ENCODE data around the gene ZNF556. TPM values are rescaled to one million over a fixed set of nuclear protein-coding genes. Genes with fewer than 3 reads are reported as not detected.

ZNF556 gene
- total RNA-seq, 1 experiment from 2014 or later, result not detected

- CTCF ChIA-PET, result no interaction called here
- intact Hi-C loops (cut with micrococcal nuclease), result no loop called here
- no peak overlapping the region for H3K4me3 ChIP-seq (replicated peaks in 1 of 2; ENCODE audit: low read depth in 1 of 2, low read length in 2 of 2)
- no peak overlapping the region for H3K9ac ChIP-seq (ENCODE audit: low read length)
- H4K20me1 ChIP-seq (ENCODE audit: insufficient read depth), result no peaks in the 10 kb centered on the region
- no peak for TF ChIP-seq REST (IDR thresholded peaks at IDR 0.05; ENCODE audit: low read depth)
- no peak for TF ChIP-seq JUND (IDR thresholded peaks at IDR 0.05)
- no peak for TF ChIP-seq SP1 (IDR thresholded peaks at IDR 0.05; ENCODE audit: low read depth)
- TF ChIP-seq POLR2AphosphoS5 (IDR thresholded peaks at IDR 0.05; ENCODE audit: low read depth, low read length), result no peak
- TF ChIP-seq ATF3 (IDR thresholded peaks at IDR 0.05), result no peak
- no peak for TF ChIP-seq EZH2phosphoT487 (IDR thresholded peaks at IDR 0.05; ENCODE audit: borderline replicate concordance)
- no peak for TF ChIP-seq SIN3A (IDR thresholded peaks at IDR 0.05; ENCODE audit: low read depth)
- TF ChIP-seq ELF1 (IDR thresholded peaks at IDR 0.05; ENCODE audit: borderline replicate concordance, low read depth), result no peak
- no peak for TF ChIP-seq YY1 (IDR thresholded peaks at IDR 0.05; ENCODE audit: extremely low read depth, insufficient replicate concordance, low read depth, low read length)
- no peak for TF ChIP-seq POLR2A (IDR thresholded peaks at IDR 0.05; ENCODE audit: borderline replicate concordance, extremely low read depth, insufficient read depth, insufficient read length)
- TF ChIP-seq, protein P1, sequence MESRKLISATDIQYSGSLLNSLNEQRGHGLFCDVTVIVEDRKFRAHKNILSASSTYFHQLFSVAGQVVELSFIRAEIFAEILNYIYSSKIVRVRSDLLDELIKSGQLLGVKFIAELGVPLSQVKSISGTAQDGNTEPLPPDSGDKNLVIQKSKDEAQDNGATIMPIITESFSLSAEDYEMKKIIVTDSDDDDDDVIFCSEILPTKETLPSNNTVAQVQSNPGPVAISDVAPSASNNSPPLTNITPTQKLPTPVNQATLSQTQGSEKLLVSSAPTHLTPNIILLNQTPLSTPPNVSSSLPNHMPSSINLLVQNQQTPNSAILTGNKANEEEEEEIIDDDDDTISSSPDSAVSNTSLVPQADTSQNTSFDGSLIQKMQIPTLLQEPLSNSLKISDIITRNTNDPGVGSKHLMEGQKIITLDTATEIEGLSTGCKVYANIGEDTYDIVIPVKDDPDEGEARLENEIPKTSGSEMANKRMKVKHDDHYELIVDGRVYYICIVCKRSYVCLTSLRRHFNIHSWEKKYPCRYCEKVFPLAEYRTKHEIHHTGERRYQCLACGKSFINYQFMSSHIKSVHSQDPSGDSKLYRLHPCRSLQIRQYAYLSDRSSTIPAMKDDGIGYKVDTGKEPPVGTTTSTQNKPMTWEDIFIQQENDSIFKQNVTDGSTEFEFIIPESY (IDR thresholded peaks at IDR 0.05; ENCODE audit: extremely low read depth, insufficient replicate concordance, low read length), result no peak
- no peak for TF ChIP-seq CEBPB (IDR thresholded peaks at IDR 0.05; ENCODE audit: low read depth)
- no peak for TF ChIP-seq EGR1 (IDR thresholded peaks at IDR 0.05; ENCODE audit: low read depth)
- no peak for TF ChIP-seq RAD21 (IDR thresholded peaks at IDR 0.05; ENCODE audit: low read depth)
- TF ChIP-seq ZNF274 (IDR thresholded peaks at IDR 0.05; ENCODE audit: low read depth, low read length), result no peak
- no peak for TF ChIP-seq FOSL1 (IDR thresholded peaks at IDR 0.05; ENCODE audit: low read depth)
- TF ChIP-seq EZH2 (IDR thresholded peaks at IDR 0.05), result no peak
- no peak for TF ChIP-seq SRF (IDR thresholded peaks at IDR 0.05; ENCODE audit: low read depth)
- no peak for TF ChIP-seq MAX (IDR thresholded peaks at IDR 0.05)
- no peak for TF ChIP-seq CBX3 (IDR thresholded peaks at IDR 0.05; ENCODE audit: low read depth)
- H3K79me2 ChIP-seq (ENCODE audit: insufficient read depth, low read length), result peaks cover 5% of the 10 kb centered on the region
- H3K4me1 ChIP-seq (ENCODE audit: control insufficient read depth in 1 of 2, insufficient read depth in 2 of 2, low read length in 2 of 2), result peaks cover 0 to 4% of the 10 kb centered on the region in 2 experiments; a peak in 2 of 4 replicates
- H3K9me2 ChIP-seq (ENCODE audit: insufficient read depth), result no peaks in the 10 kb centered on the region
- H3K9me3 ChIP-seq (ENCODE audit: control insufficient read depth in 1 of 2, insufficient read depth in 1 of 2, low read depth in 1 of 2, low read length in 2 of 2), result peaks cover 0 to 4% of the 10 kb centered on the region in 2 experiments; a peak in 2 of 4 replicates
- no peak overlapping the region for H3K27ac ChIP-seq (ENCODE audit: low read depth, low read length)
- POLR2A ChIA-PET, result no interaction called here
- no peaks in the 10 kb centered on the region for H3K36me3 ChIP-seq (ENCODE audit: control insufficient read depth in 1 of 2, insufficient read depth in 2 of 2, low read length in 2 of 2)
- H3K27me3 ChIP-seq (ENCODE audit: insufficient read depth, low read length), result no peaks in the 10 kb centered on the region
- RAD21 ChIA-PET (ENCODE audit: low non-redundant PET in 1 of 2, low total read pairs in 2 of 2, uncharacterized antibody in 2 of 2, unreplicated experiment in 2 of 2), result no interaction called here
- ATAC-seq (no peak), DNase-seq (ENCODE audit: low read depth, low spot score) (no peak)
- no TSS peak for BruUV-seq (replicated peaks)
- H2AFZ ChIP-seq (ENCODE audit: low read depth, low read length, poor library complexity, severe bottlenecking), result no peak overlapping the region
- no peak overlapping the region for H3K4me2 ChIP-seq (ENCODE audit: low read length)
Measured at GRCh38 chr19:2896694-2897093, 29.6 kb downstream of the ZNF556 start.

Data from HCT116 (cell line).